MM.1S (cell line): ENCODE results near the gene MSH4.

Source experiments
- EZH2 ChIP-seq: fragments of 300-600 bp; sonication (generic); optimal IDR thresholded peaks from 2 replicates; pipeline ENCODE3; 2017; ENCODE audit warnings: low read depth, mild to moderate bottlenecking, antibody characterized with exemption, low read length, mixed read lengths
- EZH2phosphoT487 ChIP-seq: fragments of 300-600 bp; sonication (generic); IDR thresholded peaks from 2 replicates; pipeline ENCODE4 v1.6.1; 2018; ENCODE audit warnings: antibody characterized with exemption, low read length
- TF ChIP-seq, protein P1 (sequence below): fragments of 300-600 bp; sonication (generic); IDR thresholded peaks from 2 replicates; pipeline ENCODE4 v1.5.1; 2016; ENCODE audit warnings: antibody characterized with exemption, low read length, mixed read lengths

DNA sequence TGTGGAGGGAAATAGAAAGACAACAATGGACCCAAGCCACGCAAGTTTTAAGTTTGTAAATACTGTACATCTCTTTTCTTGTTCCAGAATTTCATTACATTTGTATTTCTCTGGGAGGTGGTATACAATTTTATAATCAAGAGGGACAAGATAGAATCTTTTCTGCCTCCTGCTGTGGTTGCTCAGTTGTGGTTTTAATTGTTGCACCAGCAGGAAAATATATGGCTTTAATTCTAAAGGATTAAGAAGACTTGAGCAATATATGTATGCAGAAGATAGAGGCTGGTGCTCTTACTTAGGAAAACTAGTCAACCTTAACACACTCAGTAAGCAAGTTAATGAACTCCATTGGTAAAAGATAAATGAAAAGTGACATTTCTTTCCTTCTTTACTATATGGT lies 155.3 kb downstream of the MSH4 start:
- TF ChIP-seq, protein P1, sequence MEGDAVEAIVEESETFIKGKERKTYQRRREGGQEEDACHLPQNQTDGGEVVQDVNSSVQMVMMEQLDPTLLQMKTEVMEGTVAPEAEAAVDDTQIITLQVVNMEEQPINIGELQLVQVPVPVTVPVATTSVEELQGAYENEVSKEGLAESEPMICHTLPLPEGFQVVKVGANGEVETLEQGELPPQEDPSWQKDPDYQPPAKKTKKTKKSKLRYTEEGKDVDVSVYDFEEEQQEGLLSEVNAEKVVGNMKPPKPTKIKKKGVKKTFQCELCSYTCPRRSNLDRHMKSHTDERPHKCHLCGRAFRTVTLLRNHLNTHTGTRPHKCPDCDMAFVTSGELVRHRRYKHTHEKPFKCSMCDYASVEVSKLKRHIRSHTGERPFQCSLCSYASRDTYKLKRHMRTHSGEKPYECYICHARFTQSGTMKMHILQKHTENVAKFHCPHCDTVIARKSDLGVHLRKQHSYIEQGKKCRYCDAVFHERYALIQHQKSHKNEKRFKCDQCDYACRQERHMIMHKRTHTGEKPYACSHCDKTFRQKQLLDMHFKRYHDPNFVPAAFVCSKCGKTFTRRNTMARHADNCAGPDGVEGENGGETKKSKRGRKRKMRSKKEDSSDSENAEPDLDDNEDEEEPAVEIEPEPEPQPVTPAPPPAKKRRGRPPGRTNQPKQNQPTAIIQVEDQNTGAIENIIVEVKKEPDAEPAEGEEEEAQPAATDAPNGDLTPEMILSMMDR, result no peak
- no peak for TF ChIP-seq EZH2
- TF ChIP-seq EZH2phosphoT487, result no peak
